H1 (cell line): ENCODE data around the gene BARX2. TPM values are rescaled to one million over a fixed set of nuclear protein-coding genes. Genes with fewer than 3 reads are reported as not detected.

Experiments
- CTCF ChIA-PET: fragments of 300-600 bp; sonication (Branson Sonifier 250); formaldehyde crosslinking; loops from one replicate; lab custom pipeline; 2021; ENCODE audit not compliant: partially characterized antibody; lab: Charles Lee
- POLR2A ChIA-PET: fragments of 300-600 bp; sonication (Branson Sonifier 250); formaldehyde crosslinking; loops from one replicate; lab custom pipeline; 2021; ENCODE audit warnings: inconsistent platforms; ENCODE audit not compliant: partially characterized antibody; lab: Charles Lee
- DNase-seq, 2 experiments: peaks; one replicate each; pipeline versions ENCODE4 v3.0.0 to v3.0.0-alpha.2; 2010 to 2022; ENCODE audit warnings: low spot score in 2 of 2, low read depth in 1 of 2, mixed read lengths in 1 of 2
- FAIRE-seq: peaks from 2 replicates; lab custom pipeline; 2011; peaks lifted over from hg19 to GRCh38; lab: Jason Lieb, UNC
- H2AFZ ChIP-seq: 2 replicates; pipeline ENCODE4 v1.8.1; 2012; ENCODE audit warnings: low read length, inconsistent platforms
- H2AK5ac ChIP-seq: 2 replicates; pipeline ENCODE4 v1.6.1; 2013; ENCODE audit warnings: low read depth, low read length
- H2BK120ac ChIP-seq: replicated peaks from 2 replicates; pipeline ENCODE3; 2013; ENCODE audit warnings: low read depth, low read length, inconsistent platforms
- H2BK12ac ChIP-seq: 2 replicates; pipeline ENCODE4 v1.6.1; 2013; ENCODE audit warnings: low read depth, low read length
- H2BK15ac ChIP-seq: 2 replicates; pipeline ENCODE4 v1.6.1; 2013; ENCODE audit warnings: low read length
- H2BK20ac ChIP-seq: 2 replicates; pipeline ENCODE4 v1.6.1; 2013; ENCODE audit warnings: low read length
- H2BK5ac ChIP-seq: 2 replicates; pipeline ENCODE4 v1.6.1; 2013; ENCODE audit warnings: low read depth, low read length
- H3K14ac ChIP-seq: 2 replicates; pipeline ENCODE4 v1.6.1; 2013; ENCODE audit warnings: inconsistent platforms; ENCODE audit not compliant: insufficient read length
- H3K18ac ChIP-seq: 2 replicates; pipeline ENCODE4 v1.6.1; 2013; ENCODE audit warnings: low read length; ENCODE audit errors: extremely low read depth
- H3K23ac ChIP-seq: 2 replicates; pipeline ENCODE4 v1.6.1; 2013; ENCODE audit warnings: inconsistent platforms; ENCODE audit not compliant: insufficient read length
- H3K23me2 ChIP-seq: 2 replicates; pipeline ENCODE4 v1.6.1; 2013; ENCODE audit warnings: low read depth, low read length
- H3K27ac ChIP-seq: 2 replicates; pipeline ENCODE4 v1.6.1; 2011; ENCODE audit warnings: low read depth, low read length, inconsistent platforms
- H3K27me3 ChIP-seq, 4 experiments: replicated peaks in 1 of 4; 1 replicate in 1 of 4; 2 replicates in 3 of 4; pipeline versions ENCODE4 v1.6.1 to v1.8.1; 2011 to 2013; ENCODE audit warnings: low read length in 3 of 4, mild to moderate bottlenecking in 3 of 4, inconsistent platforms in 2 of 4, mixed read lengths in 2 of 4, moderate library complexity in 1 of 4; ENCODE audit not compliant: control insufficient read depth in 3 of 4, insufficient read depth in 3 of 4; ENCODE audit errors: extremely low read depth in 1 of 4
- H3K36me3 ChIP-seq, 4 experiments: 2 replicates each; pipeline versions ENCODE4 v1.6.1 to v1.8.1; 2011 to 2013; ENCODE audit warnings: mild to moderate bottlenecking in 4 of 4, low read length in 3 of 4, moderate library complexity in 2 of 4, control low read depth in 1 of 4, inconsistent platforms in 1 of 4; ENCODE audit not compliant: insufficient read depth in 4 of 4, control insufficient read depth in 2 of 4
- H3K4ac ChIP-seq: replicated peaks from 2 replicates; pipeline ENCODE3; 2013; ENCODE audit warnings: low read length, low read depth, mixed read lengths, inconsistent platforms; ENCODE audit not compliant: insufficient read length
- H3K4me1 ChIP-seq, 4 experiments: replicated peaks in 1 of 4; 1 replicate in 1 of 4; 2 replicates in 3 of 4; pipeline versions ENCODE4 v1.6.1 to v1.8.1; 2011 to 2013; ENCODE audit warnings: low read length in 3 of 4, inconsistent platforms in 2 of 4, mixed read lengths in 1 of 4; ENCODE audit not compliant: insufficient read depth in 4 of 4, control insufficient read depth in 3 of 4
- H3K4me2 ChIP-seq, 2 experiments: 2 replicates each; pipeline versions ENCODE4 v1.6.1 to v1.8.1; 2011 to 2013; ENCODE audit warnings: low read depth in 2 of 2, low read length in 2 of 2, control low read depth in 1 of 2, inconsistent platforms in 1 of 2, mild to moderate bottlenecking in 1 of 2; ENCODE audit not compliant: insufficient read depth in 1 of 2
- H3K4me3 ChIP-seq, 4 experiments: fragments of 200-600, 300-600 bp in 1 of 4; sonication (generic), shearing (Covaris generic), sonication (Bioruptor Twin) in 1 of 4; 2 replicates each; pipeline versions ENCODE4 v1.5.1 to v1.8.1; 2011 to 2016; ENCODE audit warnings: low read length in 4 of 4, low read depth in 3 of 4, control low read depth in 2 of 4, inconsistent platforms in 2 of 4, mild to moderate bottlenecking in 2 of 4, mixed read lengths in 1 of 4, moderate library complexity in 1 of 4; ENCODE audit not compliant: insufficient read depth in 2 of 4; ENCODE audit errors: extremely low read depth in 1 of 4
- H3K56ac ChIP-seq: replicated peaks from 2 replicates; pipeline ENCODE3; 2013; ENCODE audit warnings: low read depth, mild to moderate bottlenecking, mixed read lengths, low read length, inconsistent platforms; ENCODE audit not compliant: insufficient read length
- H3K79me1 ChIP-seq: 2 replicates; pipeline ENCODE4 v1.6.1; 2013; ENCODE audit warnings: low read depth, low read length, control low read depth
- H3K79me2 ChIP-seq, 2 experiments: 2 replicates each; pipeline versions ENCODE4 v1.6.1 to v1.8.1; 2012 to 2013; ENCODE audit warnings: low read length in 2 of 2, mild to moderate bottlenecking in 2 of 2, inconsistent platforms in 1 of 2; ENCODE audit not compliant: insufficient read depth in 2 of 2, control insufficient read depth in 1 of 2
- H3K9ac ChIP-seq, 4 experiments: replicated peaks in 1 of 4; 1 replicate in 1 of 4; 2 replicates in 3 of 4; pipeline versions ENCODE4 v1.6.1 to v1.8.1; 2011 to 2013; ENCODE audit warnings: low read depth in 3 of 4, low read length in 3 of 4, control low read depth in 2 of 4, mild to moderate bottlenecking in 2 of 4, moderate library complexity in 2 of 4, inconsistent platforms in 1 of 4; ENCODE audit errors: extremely low read depth in 1 of 4
- H3K9me3 ChIP-seq, 2 experiments: 2 replicates each; pipeline versions ENCODE4 v1.6.1 to v1.8.1; 2012 to 2013; ENCODE audit warnings: mild to moderate bottlenecking in 2 of 2, moderate library complexity in 2 of 2, control low read depth in 1 of 2, inconsistent platforms in 1 of 2, low read depth in 1 of 2, low read length in 1 of 2, mixed read lengths in 1 of 2; ENCODE audit not compliant: insufficient read depth in 2 of 2
- H4K20me1 ChIP-seq, 2 experiments: replicated peaks in 1 of 2; 2 replicates each; pipeline versions ENCODE3 to v1.8.1; 2011 to 2013; ENCODE audit warnings: inconsistent platforms in 2 of 2, low read length in 2 of 2, mild to moderate bottlenecking in 1 of 2; ENCODE audit not compliant: insufficient read depth in 2 of 2, control insufficient read depth in 1 of 2
- H4K5ac ChIP-seq: 2 replicates; pipeline ENCODE4 v1.6.1; 2013; ENCODE audit warnings: low read length, low read depth, mixed read lengths, inconsistent platforms; ENCODE audit not compliant: insufficient read length
- H4K8ac ChIP-seq: 2 replicates; pipeline ENCODE4 v1.8.0; 2013; ENCODE audit warnings: mild to moderate bottlenecking, moderate library complexity, low read length, inconsistent platforms; ENCODE audit not compliant: insufficient read depth; ENCODE audit errors: extremely low read depth
- H4K91ac ChIP-seq: replicated peaks from 2 replicates; pipeline ENCODE3; 2013; ENCODE audit warnings: low read length, mixed read lengths, inconsistent platforms; ENCODE audit not compliant: insufficient read length
- CTBP2 ChIP-seq: IDR thresholded peaks from 2 replicates; pipeline ENCODE4 v1.7.0; 2011; ENCODE audit warnings: borderline replicate concordance, mild to moderate bottlenecking, moderate library complexity, mixed read lengths, low read length; ENCODE audit not compliant: insufficient read depth, insufficient read length
- EP300 ChIP-seq, 2 experiments: IDR thresholded peaks; 1 replicate in 1 of 2; 2 replicates in 1 of 2; pipeline ENCODE4 v1.6.1; 2011 to 2012; ENCODE audit warnings: low read depth in 2 of 2, low read length in 2 of 2, mild to moderate bottlenecking in 2 of 2, borderline replicate concordance in 1 of 2, inconsistent platforms in 1 of 2, moderate library complexity in 1 of 2
- MAFK ChIP-seq: IDR thresholded peaks from 2 replicates; pipeline ENCODE4 v1.6.1; 2012; ENCODE audit warnings: low read depth, mild to moderate bottlenecking, improper control_type of control experiment, low read length
- NRF1 ChIP-seq: IDR thresholded peaks from 2 replicates; pipeline ENCODE4 v1.6.1; 2011; ENCODE audit warnings: mild to moderate bottlenecking, low read depth, low read length, improper control_type of control experiment
- POU5F1 ChIP-seq: IDR thresholded peaks from 2 replicates; pipeline ENCODE4 v1.6.1; 2011; ENCODE audit warnings: low read depth, mild to moderate bottlenecking, low read length, moderate library complexity
- TBP ChIP-seq: IDR thresholded peaks from 2 replicates; pipeline ENCODE4 v1.6.1; 2011; ENCODE audit warnings: low read depth, low read length, improper control_type of control experiment
- WGBS, 2 experiments: shearing (Covaris generic) in 1 of 2; methylation state at CpG; one replicate each; pipeline versions ENCODE4 v1.1.6 to v1.1.7; 2013 to 2015; ENCODE audit warnings: low lambda C conversion rate in 2 of 2, mixed read lengths in 2 of 2, inconsistent platforms in 1 of 2, low coverage in 1 of 2, missing lambda C conversion rate in 1 of 2; ENCODE audit not compliant: insufficient replicate concordance in 2 of 2, insufficient coverage in 1 of 2, insufficient read length in 1 of 2; ENCODE audit errors: extremely low coverage in 1 of 2, missing lambda C conversion rate in 1 of 2; 5-methylcytosine and 5-hydroxymethylcytosine counted together
- polyA plus RNA-seq, 7 experiments: library from polyadenylated mRNA; depleted of rRNA in 3 of 7; stranded (reverse) in 5 of 7; unstranded in 2 of 7; fragments of >200 nt in 5 of 7; fragments of 200-250 nt in 2 of 7; gene quantifications; 1 replicate in 5 of 7; 2 replicates in 1 of 7; 4 replicates in 1 of 7; pipeline versions ENCODE4 v1.2.1 to v1.2.3, GENCODE V29; 2011 to 2013; ENCODE audit warnings: missing spikeins in 2 of 7, mixed read lengths in 2 of 7
- total RNA-seq: library from RNA; stranded (reverse); fragmentation: NEBNext Ultra II Directional; extraction: Animal tissue kit (Norgen Biotek cat#: 25700); gene quantifications from 2 replicates; pipeline ENCODE4 v1.2.1, GENCODE V29; 2021

BARX2 gene
- total and polyA plus RNA-seq, 2 of the 8 experiments (the other 6 are each of a cell fraction or from before 2014, with no cell fraction given), result not detected

DNA sequence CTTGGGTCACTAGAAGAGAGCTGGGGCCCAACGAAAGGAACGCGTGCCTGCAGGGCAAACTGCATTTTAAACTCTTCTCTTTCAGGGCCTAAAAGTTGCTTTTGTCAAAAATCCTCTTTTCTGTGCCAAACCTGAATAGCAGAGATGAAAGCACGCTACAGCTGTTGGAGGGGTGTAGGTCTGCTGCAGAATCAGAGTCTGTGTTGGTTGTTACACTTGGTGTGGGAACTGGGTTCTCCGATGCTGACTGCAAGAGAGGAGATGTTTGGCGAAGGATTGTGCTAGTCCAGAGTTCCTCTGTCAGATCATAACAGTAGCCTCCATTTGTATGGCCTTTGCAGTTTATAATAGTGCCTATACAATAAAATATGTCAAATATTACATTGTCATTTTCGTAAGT, 41.8 kb downstream of the BARX2 start:
- Histone ChIP-seq H3K9ac (no peak overlapping the region), H2BK5ac (no peak overlapping the region), H2BK12ac (no peak overlapping the region), H4K8ac (no peak overlapping the region), H4K5ac (no peak overlapping the region), H3K27me3 (no peaks in the 10 kb centered on the region; a peak in 1 of 7 replicates), H3K56ac (no peak overlapping the region), H4K20me1 (no peaks in the 10 kb centered on the region), H2AFZ (no peak overlapping the region), H4K91ac (no peak overlapping the region), H3K79me2 (no peaks in the 10 kb centered on the region), H3K4ac (no peak overlapping the region), H2AK5ac (no peak overlapping the region), H3K23ac (no peak overlapping the region), H3K36me3 (no peaks in the 10 kb centered on the region), H3K4me3 (no peak overlapping the region), H3K9me3 (no peaks in the 10 kb centered on the region), H3K4me2 (no peak overlapping the region), H2BK20ac (no peak overlapping the region), H3K4me1 (no peaks in the 10 kb centered on the region), H3K27ac (no peak overlapping the region), H2BK120ac (no peak overlapping the region), H3K23me2 (no peaks in the 10 kb centered on the region), H2BK15ac (no peak overlapping the region), H3K18ac (no peak overlapping the region), H3K14ac (no peak overlapping the region), H3K79me1 (no peaks in the 10 kb centered on the region)
- TF ChIP-seq EP300 (IDR thresholded peaks at IDR 0.05; ENCODE audit: borderline replicate concordance in 1 of 2, low read depth in 2 of 2, low read length in 2 of 2) (no peak), TBP (no peak), MAFK (no peak), POU5F1 (no peak), CTBP2 (no peak), NRF1 (no peak)
- FAIRE-seq (no peak), DNase-seq (no peak)
- 95% methylated on average over 7 of the region's 7 CpGs; no CpG with 5 or more reads in 1 of the 2 experiments for WGBS, 2 experiments
- CTCF ChIA-PET, result interaction anchor here (1.0 to 1.7 kb wide), 3 partner anchors 278 to 346 kb away, joined by 3 to 8 read pairs (median 3); no protein-coding TSS in a partner anchor
- POLR2A ChIA-PET, result no interaction called here
